Middle frontal gyrus (tissue), 1 donor: Measurements from ENCODE around the gene CYBB.
"Not testable (repeated sequence)": the region's sequence is repeated elsewhere in the genome, so short reads cannot be mapped to it uniquely, and the experiment has no call there.

ENCODE experiments used
- DNase-seq: peaks from one replicate; pipeline ENCODE4 v3.0.0-alpha.2; 2015; ENCODE audit warnings: low spot score; ENCODE audit errors: extremely low spot score

The CYBB gene

DNA sequence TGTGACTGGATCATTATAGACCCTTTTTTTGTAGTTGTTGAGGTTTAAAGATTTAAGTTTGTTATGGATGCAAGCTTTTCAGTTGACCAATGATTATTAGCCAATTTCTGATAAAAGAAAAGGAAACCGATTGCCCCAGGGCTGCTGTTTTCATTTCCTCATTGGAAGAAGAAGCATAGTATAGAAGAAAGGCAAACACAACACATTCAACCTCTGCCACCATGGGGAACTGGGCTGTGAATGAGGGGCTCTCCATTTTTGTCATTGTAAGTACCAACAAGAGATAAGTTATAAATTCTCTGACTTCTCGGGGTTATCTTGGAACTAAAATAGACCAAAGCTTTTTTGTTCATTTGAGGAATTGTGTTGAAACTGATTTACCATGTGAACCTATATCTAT, at the start of gene CYBB:
CYBB (plus strand) TSS at position 203 of the 400 bp plus-strand sequence; CDS start at position 222, 19 bp downstream.
- no peak for DNase-seq

DNA sequence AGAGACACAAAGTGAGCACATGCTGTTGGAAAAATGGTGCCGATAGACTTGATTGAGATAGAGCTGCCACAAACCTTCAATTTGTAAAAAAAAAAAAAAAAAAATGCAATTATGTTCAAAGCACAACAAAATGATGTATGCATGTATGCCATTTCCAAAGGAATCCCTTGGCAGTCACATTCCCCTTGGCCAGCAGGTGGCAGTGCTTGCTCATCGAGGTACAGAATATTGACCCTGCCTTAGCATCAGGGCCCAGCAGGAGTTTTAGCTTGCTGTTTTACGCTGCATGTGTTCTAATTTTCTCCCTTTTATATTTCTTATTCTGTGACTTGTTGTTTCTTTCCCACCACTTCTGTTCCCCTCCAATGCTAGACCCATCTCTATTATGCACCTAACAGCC, 34.5 kb upstream of the CYBB start:
- peak; percentile 60 for DNase-seq

DNA sequence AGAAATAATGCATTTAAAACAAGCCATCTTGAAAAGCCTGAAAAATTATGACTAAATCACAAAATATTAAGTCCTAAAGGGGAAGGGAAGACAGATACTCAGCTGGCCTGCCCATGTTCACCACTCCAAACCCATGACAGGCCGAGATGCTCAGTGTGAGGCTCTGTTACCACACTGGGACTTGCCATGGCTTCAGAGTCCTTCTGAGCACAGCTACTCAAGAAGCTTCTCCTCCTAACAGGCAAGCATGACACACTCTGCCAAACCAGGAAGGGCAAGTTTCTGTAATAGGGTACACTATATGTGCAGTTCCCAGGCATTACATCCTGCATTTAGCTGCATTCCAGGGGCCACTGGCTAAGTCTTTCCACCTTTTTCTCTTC, 34.0 kb upstream of the CYBB start:
- no peak for DNase-seq

- no peak for DNase-seq
Measured at GRCh38 chrX:37746218-37746941, 33.5 kb upstream of the CYBB start.

GRCh38 chrX:37746951-37747350, 32.9 kb upstream of the CYBB start:
- DNase-seq, result no peak

- DNase-seq, result no peak
Measured at GRCh38 chrX:37752281-37752680, 27.6 kb upstream of the CYBB start.

GRCh38 chrX:37752936-37753335, 26.9 kb upstream of the CYBB start:
- no peak for DNase-seq

DNA sequence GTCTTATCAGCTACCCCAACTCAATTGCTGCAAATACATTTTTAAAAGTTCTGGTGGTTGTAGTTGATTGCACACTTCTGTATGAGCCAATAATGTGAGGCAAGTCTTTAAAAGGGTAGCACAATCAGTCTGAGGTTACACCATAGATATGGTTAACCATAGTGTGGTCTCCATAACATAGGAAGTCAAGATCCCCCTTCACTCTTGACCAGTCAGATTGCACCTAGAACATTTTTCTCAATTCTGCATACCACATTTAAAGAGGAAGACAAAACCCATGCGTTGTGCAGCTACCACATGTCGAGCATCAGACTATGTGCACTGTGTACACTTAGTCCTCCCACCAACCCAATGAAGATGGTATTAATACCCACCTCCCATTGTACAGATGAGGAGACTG, 26.5 kb upstream of the CYBB start:
- no peak for DNase-seq

DNA sequence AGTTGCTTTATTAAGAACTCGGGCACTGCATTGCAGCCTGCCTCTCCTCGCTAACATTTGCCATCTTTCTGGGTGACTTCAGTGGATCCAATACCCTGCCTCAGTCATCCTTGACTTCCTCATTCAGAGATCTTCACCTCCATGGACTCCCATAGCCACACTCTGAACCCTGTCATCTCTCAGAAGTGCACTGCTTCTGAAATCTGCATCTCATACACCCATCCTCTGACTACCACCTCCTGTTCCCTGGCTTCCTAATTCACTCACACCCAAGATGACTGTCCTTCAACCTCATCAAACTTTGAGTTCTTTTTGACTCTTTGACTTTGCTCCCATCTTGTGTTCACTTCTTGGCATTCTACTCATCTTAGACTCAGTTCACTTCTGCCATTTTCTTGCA, 25.3 kb upstream of the CYBB start:
- no peak for DNase-seq

DNA sequence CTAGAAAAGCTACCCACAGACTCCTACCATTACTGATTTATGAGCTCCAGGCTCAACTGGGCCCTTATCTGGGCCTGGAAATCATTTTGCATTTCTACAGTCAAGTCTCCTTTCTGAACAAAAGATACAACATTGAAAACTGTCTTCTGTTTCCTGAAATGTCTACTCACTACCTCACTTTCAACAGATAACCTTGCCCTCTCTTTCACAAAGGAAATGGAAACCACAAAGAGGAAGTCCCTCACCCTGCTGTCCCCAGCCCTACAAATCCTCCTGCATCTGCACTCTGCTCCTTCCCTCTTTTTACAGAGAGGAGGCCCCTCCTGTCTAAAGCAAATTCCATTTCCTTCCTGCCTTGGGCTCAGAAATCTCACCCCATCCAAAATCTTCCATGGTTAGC, 24.8 kb upstream of the CYBB start:
- no peak for DNase-seq

GRCh38 chrX:37757082-37757481, 22.8 kb upstream of the CYBB start:
- no peak for DNase-seq

DNA sequence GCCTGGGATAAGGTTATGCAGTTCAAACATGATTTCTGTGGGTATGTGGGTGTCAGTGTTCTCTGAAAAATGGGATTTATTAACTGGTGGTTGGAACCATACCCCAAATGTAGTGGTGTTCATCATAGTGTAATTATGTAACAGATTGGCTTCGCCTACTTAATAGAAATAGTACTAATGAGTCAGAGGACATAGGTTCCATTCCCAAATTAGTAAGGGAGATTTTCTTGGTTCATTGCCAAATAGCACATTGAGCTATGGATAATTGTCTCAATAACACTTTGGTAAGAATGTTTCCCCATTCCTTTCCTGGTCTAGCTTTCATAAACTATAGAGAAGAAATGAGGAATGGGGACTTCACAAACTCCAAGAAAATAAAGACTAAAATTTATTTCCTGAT, 20.5 kb upstream of the CYBB start:
- no peak for DNase-seq

- DNase-seq, result no peak
Measured at GRCh38 chrX:37759878-37760418, 19.9 kb upstream of the CYBB start.

GRCh38 chrX:37763400-37763799, 16.5 kb upstream of the CYBB start:
- no peak for DNase-seq

GRCh38 chrX:37765507-37765906, 14.4 kb upstream of the CYBB start:
- no peak for DNase-seq

DNA sequence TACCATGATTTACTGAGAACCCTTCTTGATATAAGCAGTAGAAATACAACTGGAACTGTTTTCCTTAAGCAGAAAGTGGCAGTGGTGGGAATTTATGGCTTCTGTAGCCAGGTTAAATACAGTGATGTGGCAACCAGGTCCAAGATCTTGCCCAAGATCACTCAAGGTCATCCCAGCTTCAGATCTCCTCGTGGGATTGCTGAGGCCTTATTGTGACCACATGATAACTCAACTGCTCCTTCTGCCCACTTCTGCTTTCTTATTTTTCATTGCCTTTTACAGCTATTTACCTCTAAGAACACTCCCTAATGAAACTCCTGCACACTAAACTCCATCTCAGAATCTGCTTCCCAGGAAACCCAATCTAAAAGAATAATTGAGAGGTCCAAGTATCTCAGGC, 12.4 kb upstream of the CYBB start:
- no peak for DNase-seq

GRCh38 chrX:37768866-37769265, 11.0 kb upstream of the CYBB start:
- DNase-seq, result not testable (repeated sequence)

DNA sequence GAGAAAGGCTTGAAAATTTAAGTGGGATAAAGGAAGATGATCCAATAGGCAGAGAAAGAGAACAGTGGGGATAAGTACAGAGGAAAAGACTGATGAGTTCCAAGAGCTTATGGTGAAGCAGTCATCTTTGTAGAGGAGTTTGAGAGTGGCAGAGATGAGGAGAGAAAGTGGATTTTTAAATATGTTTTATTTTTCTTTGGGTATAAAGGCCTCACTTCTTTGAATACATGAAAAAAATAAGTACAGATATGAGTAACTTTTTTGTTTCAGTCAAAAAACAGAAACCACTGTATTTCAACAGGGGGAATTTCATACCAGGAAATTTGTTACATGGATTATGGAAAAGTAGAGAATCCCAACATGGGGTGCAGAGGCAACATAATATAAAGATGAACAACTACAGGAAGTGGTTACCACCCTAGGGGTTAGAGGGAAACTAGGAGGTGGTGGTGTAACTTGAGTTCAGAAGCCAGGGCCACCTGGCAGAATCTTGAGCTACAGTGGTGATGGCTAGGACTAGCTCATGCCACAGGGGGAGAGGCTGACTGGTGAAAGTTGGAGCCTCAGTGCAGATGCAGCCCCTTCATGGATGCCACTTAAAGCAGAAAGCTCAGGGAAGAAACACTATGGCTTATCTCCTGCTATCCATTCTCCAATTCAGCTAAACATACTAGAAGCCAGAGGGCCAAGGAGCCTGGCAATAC, 3.4 kb upstream of the CYBB start:
- DNase-seq, result no peak

DNA sequence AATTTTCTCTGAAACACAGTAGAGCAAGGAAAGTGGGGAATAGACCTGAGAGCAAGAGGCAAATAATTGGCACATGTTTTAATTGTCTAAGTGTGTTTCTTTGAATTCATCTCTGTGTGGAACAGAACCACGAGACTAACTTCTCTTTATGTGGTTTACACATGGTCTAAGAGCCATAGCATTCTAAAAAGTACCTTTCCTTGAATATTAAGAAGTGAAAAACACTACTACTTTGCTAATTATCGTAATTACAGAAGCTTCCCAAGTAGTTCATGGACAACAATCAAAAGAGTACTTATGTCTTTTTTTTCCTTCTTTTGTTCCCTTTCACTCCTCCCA, 2.9 kb upstream of the CYBB start:
- DNase-seq, result no peak

DNA sequence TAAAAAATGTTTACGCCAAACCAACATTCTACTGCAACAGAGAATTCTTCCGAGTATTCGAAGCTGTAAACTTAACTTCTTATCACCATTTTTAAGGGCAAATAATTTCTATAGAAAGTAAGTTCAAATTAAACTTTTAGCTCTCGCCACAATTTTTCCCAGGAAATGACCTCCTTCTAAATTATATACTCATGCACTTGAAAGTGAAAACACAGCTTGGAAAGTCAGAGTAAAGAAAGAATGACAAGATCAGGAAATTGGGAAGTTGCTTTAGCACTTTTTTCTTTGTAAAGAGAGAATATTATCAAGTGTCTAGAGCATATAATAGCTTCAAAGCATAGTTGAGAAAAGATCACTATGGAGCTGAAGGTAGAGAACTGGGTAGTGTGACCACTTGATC, 1.2 kb downstream of the CYBB start:
- no peak for DNase-seq

DNA sequence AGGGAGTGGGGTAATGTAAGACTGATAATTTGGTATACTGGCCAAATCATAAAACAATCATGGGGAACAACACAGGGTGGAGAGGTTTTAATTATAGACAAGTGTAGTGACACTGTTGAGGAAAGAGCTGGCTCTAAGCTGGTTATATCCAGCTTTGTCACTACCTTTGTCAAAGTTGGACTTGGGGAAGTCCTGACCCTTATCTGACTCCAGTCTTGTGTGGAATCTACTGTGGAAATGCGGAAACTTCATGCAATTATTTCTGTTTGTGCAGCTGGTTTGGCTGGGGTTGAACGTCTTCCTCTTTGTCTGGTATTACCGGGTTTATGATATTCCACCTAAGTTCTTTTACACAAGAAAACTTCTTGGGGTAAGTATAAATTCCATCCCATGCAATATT, 2.0 kb downstream of the CYBB start:
- DNase-seq, result no peak

DNA sequence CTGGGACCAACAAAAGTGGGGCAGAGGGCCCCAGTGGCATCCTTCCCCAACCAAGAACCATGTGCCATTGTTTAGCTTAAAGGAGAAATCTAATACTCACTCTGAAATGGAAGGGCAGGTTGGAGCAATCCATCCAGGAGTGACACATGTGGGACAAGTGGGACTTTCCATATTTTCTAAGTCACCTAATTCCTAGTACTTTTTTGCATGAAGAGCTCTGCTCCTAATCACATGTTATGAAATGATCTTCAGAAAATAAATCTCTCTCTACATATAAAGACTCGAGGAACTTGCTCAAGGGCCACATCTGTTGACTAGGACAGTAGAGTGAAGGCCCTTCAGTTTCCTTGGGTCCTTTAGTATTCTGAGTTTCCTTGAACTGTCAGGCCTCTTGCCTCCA, 2.5 kb downstream of the CYBB start:
- DNase-seq, result no peak

DNA sequence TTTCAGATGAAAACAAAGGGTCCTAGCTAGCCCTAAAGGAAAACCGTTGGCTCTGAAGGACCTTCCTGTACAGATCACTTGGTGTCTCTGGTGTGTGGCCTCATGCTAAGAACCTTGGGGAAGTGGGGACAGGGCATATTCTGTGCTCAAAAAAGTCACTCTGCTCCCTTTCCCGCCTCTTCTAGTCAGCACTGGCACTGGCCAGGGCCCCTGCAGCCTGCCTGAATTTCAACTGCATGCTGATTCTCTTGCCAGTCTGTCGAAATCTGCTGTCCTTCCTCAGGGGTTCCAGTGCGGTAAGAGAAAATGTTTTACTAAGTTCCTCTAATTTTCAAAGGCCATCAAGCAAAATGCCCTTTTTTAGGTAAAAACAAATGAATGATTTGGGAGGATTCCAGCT, 3.4 kb downstream of the CYBB start:
- DNase-seq, result no peak
